Left forelimb (tissue), 1 donor: ENCODE data around the gene SYDE1.
A peak's percentile ranks its signal among the peaks of the same experiment; 100 is the strongest.
"Not testable (repeated sequence)": the region's sequence is repeated elsewhere in the genome, so short reads cannot be mapped to it uniquely, and the experiment has no call there.

Experiments used
- DNase-seq: peaks from one replicate; pipeline ENCODE4 v3.0.0-alpha.2; 2018; ENCODE audit warnings: low spot score

SYDE1 gene, protein sequence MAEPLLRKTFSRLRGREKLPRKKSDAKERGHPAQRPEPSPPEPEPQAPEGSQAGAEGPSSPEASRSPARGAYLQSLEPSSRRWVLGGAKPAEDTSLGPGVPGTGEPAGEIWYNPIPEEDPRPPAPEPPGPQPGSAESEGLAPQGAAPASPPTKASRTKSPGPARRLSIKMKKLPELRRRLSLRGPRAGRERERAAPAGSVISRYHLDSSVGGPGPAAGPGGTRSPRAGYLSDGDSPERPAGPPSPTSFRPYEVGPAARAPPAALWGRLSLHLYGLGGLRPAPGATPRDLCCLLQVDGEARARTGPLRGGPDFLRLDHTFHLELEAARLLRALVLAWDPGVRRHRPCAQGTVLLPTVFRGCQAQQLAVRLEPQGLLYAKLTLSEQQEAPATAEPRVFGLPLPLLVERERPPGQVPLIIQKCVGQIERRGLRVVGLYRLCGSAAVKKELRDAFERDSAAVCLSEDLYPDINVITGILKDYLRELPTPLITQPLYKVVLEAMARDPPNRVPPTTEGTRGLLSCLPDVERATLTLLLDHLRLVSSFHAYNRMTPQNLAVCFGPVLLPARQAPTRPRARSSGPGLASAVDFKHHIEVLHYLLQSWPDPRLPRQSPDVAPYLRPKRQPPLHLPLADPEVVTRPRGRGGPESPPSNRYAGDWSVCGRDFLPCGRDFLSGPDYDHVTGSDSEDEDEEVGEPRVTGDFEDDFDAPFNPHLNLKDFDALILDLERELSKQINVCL

DNA sequence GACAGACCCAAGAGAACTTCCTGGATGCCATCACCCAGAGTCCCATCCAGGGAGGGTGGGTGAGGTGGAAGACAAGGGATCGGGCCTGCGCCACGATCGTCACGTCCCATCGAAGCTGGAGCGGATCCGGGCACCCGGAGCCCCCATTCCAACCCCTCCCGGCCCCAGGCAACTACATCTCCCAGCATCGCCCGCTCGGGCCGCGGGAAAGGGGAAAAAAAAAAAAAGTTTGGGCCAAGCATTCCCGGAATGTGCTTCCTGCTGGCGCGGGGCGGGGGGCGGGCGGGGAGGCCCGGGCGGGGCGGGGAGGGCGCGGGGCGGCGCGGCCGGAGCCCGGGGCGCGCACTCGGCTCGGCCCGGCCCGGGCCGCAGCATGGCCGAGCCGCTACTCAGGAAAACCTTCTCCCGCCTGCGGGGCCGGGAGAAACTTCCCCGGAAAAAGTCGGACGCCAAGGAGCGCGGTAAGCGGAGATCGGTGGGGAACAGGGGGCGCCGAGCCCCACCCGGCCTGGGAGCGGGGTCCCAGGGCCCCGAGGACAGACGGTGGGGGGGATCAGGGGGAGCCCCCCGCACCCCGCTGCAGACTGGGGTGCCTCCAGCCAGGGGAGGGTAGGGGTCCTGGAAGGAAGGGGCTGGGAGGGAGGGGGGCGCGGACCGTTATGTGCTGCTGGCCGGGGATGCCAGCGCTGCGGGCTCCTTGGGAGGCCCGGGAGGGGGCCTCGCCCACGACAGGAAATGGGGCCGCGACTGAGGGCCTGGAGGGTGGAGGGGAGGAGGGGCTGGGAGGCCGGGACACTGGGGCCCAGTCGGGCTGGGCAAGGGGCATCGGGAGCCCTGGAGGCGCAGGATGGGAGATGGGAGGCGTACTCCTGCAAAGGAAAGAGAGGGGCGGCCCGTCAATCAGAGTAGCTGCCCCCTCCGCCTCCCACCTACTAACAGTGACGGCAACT lies at the start of gene SYDE1:
Gene SYDE1, plus strand, starts transcription at position 341 of the 950 bp plus-strand sequence. Its CDS starts 33 bp downstream, at position 374.
- DNase-seq, result peak; percentile 87

DNA sequence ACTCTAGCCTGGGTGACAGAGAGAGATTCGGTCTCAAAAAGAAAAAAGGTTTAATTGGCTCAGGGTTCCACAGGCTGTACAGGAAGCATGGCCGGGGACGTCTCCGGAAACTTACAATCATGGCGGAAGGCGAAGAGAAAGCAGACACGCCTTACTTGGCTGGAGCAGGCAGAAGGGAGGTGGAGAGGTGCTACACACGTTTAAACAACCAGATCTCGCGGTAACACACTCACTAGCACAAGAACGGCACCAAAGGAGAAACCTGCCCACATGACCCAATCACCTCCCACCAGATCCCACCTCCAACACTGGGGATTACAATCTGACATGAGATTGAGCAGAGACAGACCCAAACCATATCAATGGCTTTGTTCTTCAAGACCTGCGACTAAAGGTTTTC lies 45.2 kb upstream of the SYDE1 start:
- no peak for DNase-seq

DNA sequence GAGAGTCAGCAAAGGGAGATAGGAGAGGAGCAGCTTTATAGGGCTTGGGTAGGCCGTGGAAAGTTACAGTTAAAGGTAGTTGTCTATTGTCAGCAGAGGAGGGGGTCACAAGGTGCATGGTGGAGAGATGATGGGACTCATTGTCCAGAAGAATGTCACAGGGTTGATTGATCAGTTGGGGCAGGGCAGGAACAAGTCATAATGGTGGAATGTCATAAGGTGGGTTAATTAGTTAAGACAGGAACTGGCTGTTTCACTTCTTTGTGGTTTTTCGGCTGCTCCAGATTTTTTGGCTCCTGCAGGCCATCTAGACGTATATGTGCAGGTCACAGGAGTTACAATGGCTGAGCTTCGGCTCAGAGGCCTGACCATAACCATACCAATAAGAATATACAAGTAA lies 36.8 kb upstream of the SYDE1 start:
- not testable (repeated sequence) for DNase-seq

DNA sequence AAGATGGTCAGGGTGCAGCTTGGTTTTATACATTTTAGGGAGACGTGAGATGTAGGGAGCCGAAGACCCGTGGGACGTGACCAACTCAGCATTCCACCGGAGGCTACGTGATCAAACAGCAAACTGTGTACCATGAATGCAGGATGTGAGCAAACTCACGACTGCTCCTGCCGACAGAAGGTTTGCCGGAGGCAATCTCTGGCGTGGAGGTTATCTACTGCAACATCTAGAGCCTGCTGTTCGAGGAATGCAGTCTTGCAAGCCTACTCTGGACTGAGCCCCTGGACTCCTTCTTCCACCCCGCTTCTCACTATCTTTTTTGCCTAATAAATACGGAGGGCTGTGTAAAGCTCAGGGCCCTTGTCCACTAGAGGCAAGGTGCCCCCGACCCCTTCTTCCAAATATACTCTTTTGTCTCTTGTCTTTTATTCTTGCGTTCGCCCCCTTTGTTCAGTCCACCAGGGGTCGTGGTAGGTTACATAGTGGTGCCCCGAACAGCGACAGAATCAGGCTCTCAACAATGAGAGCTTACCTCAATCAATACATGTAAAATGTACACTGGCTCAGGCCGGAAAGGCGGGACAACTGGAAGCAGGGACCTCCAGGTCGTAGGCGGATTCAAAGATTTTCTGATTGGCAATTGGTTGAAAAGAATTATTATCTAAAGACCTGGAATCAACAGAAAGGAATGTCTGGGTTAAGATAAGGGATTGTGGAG lies 34.1 kb upstream of the SYDE1 start:
- DNase-seq, result no peak

DNA sequence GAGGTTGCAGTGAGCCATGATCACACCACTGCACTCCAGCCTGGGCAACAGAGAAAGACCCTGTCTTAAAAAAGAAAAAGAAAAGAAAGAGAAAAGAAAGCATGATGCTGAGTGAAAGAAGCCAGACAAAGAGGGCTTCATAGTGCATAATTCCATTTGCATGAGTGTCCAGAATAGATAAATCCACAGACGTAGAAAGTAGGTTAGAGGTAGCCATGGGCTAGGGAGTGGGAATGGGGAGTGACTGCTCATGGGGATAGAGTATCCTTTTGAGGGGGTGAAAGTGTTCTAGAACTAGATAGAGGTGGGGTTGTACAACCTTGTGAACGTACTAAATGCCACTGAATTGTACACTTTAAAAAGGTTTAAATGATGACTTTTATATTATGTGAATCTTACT lies 32.8 kb upstream of the SYDE1 start:
- DNase-seq, result no peak

DNA sequence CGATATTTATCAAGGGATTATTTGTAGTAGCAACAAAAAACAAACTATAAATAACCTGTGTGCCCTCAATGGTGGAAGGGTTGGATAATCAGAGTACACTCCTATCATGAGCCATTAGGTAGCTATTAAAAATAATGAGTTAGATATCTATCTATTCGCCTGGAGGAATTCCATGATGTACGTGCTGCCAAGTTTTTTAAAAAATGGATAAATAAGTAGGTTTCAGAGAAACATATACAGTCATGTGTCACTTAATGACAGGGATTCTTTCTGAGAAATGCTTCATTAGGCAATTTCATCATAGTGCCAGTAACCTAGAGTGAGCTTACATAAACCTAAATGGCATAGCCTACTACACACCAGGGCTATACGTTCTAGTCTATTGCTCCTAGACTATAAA lies 31.4 kb upstream of the SYDE1 start:
- DNase-seq, result no peak

DNA sequence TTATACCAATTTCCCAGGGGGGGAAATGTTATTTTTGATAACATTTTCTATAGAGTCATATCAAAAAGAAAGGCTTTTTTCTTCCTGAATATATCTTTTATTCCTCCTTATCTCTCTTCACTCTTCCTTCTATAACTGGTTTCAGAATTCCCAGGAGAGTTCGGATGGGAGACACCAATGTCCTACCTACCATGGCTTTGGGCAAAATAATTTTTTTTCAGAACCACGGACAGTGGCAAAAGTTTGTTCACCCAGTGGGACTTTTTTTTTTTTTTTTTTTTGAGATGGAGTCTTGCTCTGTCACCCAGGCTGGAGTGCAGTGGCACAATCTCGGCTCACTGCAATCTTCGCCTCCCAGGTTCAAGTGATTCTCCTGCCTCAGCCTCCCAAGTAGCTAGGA lies 27.2 kb upstream of the SYDE1 start:
- not testable (repeated sequence) for DNase-seq

DNA sequence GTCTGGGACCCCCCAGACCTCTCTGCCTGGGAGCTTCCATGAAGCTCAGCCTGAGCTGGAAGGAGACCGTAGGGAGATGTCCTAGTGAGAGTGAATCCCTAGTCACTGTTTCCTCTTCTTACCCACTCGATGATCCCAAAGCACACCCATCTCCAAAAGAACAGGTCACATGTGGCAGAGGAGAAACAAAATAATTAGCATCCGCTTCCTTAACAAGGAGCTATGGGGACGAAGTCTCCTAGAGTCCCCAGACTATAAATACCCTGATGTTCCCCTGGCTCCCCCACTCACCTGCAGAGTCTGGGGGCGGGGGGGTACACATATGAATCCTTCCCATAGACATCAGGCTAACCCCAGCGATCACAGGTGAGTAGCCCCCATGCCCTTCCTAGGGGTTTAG lies 25.3 kb upstream of the SYDE1 start, which contains the start of gene OR1I1:
Gene OR1I1, plus strand, starts transcription at position 301 of the 400 bp plus-strand sequence. CDS start 4,855 bp downstream, outside the sequence.
- DNase-seq, result no peak

DNA sequence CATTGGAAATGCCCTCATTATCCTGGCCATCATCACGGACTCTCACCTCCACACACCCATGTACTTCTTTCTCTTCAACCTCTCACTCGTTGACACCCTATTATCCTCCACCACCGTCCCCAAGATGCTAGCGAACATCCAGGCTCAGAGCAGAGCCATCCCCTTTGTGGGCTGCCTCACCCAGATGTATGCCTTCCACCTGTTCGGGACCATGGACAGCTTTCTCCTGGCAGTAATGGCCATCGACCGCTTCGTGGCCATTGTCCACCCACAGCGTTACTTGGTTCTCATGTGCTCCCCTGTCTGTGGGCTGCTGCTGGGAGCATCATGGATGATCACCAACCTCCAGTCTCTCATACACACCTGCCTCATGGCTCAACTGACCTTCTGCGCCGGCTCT lies 20.0 kb upstream of the SYDE1 start:
- no peak for DNase-seq

DNA sequence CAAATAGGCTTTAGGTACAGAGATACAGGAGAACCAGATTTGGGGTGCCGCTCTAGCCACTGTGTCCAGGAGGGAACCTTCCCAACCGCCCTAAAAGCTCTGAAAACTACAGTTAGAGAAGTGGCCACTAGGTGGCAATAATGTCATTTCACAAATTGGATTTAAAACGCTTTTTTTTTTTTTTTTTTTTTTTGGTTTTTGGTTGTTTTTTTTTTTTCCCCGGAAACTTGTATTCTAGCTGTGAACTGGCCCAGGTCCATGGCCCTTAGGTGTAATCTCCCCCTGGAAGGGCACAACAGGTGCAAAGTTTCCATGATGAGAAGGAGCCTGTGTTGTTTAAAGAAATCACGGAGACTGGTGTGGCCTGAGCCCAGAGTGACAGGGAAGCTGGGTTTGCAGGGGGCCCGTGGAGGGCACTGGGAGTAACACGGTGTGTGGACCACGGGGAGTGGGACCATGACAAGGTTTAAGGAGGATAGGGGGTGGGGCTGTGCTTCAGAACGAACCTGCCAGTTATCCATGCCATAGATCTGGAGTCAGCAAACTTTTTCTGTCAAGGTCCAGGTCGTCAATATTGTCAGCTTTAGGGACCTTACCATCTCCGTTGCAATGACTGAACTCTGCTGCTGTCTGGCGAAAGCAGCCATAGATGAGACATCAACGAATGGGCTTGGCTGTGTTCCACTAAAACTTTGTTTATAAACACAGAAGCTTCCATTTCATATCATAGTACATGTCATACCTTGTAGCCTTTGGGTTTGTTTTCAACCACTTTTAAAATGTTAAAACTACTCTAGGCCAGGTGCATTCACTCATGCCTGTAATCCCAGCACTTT lies 15.1 kb upstream of the SYDE1 start:
- no peak for DNase-seq

DNA sequence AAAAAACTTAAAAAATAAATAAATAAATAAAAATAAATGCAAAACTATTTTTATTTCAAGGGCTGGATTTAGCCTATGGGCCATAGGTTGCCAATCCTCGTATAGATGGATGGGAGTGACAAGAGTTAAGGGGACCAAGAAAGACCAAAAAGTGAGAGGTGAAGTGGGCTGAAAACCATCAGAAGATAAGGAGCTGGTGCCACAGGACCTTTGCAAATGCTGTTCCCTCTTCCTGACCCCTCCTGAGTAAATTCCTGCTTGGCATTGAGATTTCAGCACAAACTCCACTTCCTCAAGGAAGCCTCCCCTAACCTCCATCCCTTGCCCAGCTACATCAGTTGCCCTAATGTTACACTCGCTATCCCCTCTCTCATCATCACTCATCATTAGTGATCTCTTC lies 14.2 kb upstream of the SYDE1 start:
- no peak for DNase-seq

DNA sequence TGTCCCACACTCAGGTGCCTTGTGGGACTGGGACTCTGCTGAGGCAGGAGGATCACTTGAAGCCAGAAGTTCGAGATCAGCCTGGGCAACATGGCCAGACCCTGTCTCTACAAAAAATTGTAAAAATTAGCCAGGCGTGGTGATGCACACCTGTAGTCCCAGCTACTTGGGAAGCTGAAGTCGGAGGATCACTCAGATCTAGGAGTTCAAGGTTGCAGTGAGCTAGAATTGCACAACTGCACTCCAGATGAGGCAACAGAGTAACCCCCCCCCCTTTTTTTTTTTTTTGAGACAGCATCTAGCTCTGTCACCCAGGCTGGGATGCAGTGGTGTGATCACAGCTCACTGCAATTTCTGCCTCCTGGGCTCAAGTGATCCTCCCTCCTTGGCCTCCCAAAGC lies 11.0 kb upstream of the SYDE1 start:
- no peak for DNase-seq

DNA sequence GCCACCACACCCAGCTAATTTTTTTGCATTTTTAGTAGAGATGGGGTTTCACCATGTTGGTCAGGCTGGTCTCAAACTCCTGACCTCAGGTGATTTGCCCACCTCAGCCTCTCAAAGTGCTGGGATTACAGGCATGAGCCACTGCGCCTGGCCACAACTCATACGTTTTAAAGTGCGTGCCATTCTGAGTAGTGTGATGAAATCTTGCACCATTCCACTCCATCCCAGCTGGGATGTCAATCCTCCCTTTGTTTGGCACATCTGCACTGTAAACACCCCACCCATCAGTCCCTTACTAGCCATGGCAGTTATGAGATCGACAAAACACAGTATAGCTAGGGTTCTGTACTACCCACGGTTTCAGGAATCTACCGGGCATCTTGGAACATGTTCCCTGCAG lies 9.2 kb upstream of the SYDE1 start:
- not testable (repeated sequence) for DNase-seq

DNA sequence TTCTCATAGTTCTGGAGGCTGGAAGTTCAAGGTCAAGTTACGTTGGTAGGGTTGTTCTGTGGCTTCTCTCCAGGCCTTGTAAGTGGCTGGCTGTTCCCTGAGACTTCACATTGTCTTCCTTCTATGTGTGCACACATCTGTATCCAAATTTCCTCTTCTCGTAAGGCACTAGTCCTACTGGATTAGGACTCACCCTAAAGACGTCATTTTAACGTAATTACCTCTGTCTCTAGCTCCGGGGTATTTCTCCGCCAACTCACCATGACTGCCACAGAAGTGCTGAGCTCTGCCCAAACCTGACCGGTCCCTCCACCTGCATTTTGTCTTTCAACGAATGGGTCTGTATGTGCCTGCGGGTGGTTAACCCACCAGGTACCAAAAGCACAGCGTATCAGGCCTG lies 8.7 kb upstream of the SYDE1 start:
- no peak for DNase-seq

DNA sequence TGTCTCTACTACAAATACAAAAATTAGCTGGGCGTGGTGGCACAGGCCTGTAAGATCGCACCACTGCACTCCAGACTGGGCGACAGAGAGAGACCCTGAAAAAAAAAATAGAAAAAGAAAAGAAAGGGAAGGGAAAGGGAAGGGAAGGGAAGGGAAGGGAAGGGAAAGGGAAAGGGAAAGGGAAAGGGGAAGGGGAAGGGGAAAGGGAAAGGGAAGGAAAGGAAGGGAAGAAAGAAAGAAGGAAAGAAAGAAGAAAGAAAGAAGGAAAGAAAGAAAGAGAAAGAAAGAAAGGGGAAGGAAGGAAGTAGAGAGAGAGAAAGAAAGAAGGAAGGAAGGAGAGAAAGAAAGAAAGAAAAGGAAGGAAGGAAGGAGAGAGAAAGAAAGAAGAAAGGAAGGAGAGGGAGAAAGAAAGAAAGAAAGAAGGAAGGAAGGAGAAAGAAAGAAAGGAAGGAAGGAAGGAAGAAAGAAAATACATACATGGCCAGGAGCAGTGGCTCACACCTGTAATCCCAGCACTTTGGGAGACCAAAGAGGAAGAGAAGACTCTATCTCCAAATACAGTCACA lies 8.1 kb upstream of the SYDE1 start:
- DNase-seq, result no peak

DNA sequence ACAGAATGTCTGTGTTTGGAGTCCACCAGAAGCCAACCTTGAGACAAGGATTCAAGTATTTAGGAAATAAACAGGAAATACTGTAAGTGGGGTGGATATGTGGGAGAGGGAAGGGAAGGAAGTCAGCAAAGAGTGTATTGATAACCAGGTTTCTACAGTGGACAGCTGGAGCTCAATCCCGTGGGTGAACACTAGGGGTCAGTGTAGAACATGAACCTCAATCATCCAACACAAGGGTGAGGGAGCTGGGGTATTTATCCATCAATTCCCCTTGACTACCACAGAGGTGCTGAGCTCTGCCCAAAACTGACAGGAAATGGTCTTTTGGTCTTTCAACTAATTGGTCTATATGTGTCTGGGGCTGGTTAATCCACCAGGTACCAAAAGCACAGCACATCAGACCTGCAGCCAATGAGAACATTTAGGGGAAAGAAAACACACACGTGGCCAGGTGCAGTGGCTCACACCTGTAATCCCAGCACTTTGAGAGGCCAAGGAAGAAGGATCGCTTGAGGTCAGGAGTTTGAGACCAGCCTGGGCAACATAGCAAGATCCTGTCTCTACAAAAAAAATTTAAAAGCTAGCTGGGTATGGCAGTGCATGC lies 5.6 kb upstream of the SYDE1 start:
- DNase-seq, result no peak

DNA sequence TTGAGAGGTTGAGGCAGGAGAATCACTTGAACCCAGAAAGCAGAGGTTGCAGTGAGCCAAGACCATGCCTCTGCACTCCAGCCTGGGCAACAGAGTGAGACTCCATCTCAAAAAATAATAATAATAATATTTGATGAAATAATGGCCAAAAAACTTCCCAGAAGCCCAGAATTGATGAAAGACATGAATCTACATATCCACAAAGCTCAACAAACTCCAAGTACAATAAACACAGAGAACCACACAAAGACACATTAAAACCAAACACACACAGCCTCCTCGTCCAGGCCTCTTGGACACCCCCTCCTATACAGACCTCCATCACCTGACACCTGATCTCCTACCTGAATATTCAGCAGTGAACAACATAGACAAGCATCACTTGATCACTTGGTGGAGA lies 3.2 kb upstream of the SYDE1 start:
- no peak for DNase-seq

DNA sequence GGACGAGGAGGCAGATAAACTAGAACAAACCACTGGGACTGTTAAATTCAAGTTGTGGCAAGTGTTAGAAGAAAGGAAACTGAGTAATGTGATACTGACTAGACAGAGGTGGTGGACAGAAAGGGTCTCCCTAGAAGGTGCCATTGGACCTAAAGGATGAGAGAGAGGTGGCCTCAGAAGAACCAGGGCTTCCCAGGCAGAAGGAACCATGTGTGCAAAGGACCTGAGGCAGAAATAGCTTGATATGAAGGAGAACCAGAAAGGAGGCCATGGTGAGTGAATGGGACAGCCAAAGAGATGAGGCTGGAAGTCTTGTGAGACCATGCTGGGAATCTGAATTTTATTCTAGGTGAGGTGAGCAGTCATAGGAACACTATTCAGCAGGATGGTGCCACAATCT lies 2.8 kb upstream of the SYDE1 start:
- DNase-seq, result no peak

DNA sequence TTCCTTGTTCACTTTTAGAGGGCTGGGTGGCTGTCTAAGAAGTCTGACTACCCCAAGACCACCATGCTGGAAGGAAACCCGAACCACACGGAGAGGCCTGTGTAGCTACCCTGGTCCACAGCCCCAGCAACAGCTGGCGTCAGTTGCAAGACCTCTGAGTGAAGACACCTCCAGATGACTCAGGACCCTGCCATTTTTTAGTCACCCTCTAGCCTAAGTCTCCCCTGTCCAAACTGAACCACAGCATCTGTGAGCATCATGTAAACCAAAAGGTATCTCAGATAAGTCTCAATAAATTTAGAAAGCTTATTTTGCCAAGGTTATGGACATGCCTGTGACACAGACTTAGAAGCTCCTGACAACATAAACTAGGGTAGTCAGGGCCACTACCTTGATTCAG lies 2.2 kb upstream of the SYDE1 start:
- no peak for DNase-seq
